Left forelimb (tissue), 1 donor: ENCODE data around the gene SLC4A3.

ENCODE experiments used
- DNase-seq: peaks from one replicate; pipeline ENCODE4 v3.0.0-alpha.2; 2018; ENCODE audit warnings: low spot score

Gene SLC4A3

DNA sequence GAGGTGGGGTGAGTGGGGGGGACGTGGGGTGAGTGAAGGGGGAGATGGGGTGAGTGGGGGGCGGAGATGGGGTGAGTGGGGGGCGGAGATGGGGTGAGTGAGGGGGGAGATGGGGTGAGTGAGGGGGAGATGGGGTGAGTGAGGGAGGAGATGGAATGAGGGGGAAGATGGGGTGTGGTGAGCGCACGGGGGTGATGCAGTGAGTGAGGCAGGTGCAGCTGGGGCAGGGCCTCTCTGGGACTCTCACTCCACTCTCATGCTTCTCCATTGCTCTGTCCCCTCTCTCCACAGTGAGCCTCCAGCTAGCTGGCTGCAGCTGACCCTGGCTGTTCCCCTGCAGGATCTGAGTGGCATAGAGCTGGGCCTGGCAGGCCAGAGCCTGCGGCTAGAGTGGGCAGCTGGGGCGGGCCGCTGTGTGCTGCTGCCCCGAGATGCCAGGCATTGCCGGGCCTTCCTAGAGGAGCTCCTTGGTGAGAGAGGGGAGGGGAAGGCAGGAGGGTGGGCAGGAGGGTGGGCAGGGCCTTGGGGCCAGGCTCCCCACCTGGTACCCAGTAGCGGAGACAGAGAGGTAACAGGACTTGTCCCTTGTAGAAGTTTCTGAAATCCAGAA, 13.9 kb upstream of the SLC4A3 start:
- DNase-seq = no peak

DNA sequence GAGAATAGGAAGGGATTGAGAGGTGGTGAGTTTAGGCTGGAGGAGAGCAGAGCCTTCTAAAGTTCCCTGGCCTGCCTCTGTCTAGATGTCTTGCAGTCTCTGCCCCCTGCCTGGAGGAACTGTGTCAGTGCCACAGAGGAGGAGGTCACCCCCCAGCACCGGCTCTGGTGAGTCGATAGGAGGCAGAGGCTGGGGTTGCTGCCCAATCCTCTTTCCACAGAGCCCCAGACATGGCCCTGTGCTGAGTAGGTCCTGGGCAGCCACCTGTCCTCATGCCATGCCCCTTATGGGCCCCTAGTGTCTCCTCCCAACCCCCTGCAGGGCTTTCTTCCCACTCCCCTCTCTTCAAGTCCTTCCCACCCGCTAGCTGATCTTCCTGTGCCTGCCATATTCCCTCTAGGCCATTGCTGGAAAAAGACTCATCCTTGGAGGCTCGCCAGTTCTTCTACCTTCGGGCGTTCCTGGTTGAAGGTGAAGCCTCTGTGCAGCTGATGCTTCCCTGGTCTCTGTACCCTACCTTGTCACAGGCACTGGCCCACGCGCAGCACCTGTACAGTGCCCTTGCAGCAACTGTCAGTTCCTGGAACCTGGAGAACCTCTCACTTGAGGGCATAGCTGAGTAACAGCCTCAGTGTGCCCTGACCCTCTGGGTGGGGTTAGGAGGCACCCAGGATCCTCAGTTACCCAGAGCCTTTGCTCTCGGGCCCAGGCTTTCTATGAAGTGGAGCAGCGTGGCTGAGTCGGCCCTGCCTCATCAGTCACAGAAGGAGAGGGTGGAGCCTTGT, 13.2 kb upstream of the SLC4A3 start:
- peak; percentile 38 for DNase-seq

DNA sequence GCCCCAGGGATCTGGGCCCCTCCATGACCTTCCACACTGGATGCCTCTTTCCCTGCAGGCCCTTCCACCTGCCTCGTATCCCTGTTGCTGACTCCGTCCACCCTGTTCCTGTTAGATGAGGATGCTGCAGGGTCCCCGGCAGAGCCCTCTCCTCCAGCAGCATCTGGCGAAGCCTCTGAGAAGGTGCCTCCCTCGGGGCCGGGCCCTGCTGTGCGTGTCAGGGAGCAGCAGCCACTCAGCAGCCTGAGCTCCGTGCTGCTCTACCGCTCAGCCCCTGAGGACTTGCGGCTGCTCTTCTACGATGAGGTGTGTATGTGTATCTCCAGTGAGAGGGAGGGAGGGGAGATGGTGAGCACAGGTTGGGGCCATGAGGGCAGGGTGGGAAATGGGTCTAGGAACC, 12.4 kb upstream of the SLC4A3 start:
- DNase-seq = no peak

DNA sequence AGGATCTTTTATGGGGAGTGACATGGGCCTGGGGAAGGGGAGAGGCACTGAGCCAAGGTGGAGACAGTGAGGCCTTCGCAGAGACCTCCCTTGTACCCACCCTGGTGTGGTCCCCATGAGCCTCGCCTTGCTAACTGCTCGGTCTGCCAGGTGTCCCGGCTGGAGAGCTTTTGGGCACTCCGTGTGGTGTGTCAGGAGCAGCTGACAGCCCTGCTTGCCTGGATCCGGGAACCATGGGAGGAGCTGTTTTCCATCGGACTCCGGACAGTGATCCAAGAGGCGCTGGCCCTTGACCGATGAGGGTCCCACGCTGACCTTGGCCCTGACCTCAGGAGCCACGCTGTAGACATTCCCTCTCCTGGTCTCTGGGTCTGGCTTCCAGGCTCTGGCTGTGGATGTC, 11.5 kb upstream of the SLC4A3 start:
- DNase-seq = peak; percentile 37

DNA sequence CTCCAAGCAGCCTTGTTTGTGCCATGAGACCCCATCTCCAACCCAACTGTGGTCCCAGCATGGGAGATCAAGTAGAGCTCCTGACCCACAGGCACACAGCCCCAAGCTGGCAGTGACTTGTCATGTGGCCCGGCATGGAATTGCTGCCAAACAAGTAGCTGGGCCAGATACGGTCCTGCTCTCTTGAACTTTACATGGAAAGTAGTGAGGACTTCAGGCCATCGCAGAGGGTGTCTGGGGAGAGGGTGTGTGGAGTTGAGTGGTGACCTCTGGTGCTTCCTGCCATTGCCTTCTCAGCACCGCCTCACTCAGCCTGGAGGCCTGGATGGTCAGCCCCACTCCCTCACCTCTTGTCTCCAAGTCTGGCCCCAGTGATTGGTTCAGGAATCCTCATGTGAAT, 10.9 kb upstream of the SLC4A3 start:
- no peak for DNase-seq

DNA sequence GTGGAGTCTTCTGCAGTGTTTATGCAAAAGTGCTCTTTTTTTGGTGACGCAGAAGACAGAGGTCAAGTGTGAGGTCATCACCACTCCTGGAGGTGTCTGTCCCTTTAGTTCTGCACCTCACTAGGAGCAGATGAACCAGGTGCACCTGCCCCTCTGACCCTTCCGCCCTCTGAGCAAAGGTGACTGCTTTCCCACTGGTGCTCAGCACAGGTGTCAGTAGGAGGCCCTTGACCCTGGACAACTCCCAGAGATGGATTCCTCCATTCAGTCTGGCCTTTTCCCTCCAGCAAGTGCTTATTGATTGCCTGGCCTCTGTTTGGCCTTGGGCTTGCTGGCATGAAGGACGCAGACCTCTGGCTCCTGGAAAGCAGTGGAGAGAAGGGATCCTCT, 8.7 kb upstream of the SLC4A3 start:
- no peak for DNase-seq

DNA sequence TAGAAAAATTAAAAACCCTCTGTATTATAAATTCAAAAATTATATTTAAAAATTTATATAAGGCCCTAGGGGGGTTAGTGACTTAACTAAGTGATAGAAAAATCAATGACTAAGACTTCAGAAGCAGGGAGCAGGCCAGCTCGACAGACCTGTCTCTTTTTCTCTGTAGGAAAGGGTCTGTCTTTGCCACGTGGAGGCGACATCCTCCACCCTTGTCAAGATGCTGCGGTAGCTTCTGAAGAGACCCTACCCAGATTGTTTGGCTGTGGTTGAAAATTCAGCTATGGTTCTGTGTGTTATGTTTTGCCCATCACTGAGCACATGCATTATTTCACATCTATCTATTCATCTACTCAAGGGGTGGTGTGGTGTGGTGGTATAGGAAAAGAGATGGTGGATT, 8.2 kb upstream of the SLC4A3 start:
- DNase-seq = no peak

DNA sequence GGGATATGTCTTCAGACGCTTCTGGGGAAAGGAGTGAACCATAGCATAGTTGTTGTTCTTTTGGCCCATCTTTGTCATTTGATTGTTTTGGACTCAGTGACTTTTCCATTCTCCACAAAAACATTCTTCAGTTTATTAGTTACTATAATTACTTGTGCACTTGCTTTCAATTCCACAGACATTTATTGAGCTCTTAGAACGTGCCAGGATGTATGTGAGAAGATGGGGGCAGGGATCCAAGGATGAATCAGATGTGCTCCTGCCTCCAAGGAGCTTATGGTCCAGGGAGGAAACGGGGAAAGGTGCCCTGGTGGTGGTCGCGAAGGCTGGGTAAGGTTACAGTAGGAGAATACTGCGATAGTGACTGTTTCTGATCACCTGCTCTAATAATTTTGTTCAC, 6.9 kb upstream of the SLC4A3 start:
- no peak for DNase-seq

DNA sequence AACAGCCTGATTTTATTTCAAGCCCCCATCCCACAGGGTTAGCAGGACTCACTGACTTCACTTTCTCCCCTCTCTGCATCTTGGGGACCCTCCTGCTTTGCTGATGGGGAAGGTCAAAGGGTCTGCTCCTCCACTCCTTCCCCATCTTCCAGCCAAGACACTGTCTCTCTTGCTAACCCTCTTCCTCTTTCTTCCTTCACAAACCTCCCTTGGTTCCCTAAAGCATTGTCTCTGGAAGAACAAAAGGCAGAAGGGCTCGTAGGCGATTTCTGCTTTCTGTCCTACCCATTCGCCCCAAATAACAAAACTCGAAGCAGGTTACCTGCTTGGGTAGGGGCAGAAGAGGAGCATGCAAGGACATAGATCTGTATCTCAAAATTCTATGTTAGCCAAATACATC, 5.5 kb upstream of the SLC4A3 start:
- DNase-seq = no peak

DNA sequence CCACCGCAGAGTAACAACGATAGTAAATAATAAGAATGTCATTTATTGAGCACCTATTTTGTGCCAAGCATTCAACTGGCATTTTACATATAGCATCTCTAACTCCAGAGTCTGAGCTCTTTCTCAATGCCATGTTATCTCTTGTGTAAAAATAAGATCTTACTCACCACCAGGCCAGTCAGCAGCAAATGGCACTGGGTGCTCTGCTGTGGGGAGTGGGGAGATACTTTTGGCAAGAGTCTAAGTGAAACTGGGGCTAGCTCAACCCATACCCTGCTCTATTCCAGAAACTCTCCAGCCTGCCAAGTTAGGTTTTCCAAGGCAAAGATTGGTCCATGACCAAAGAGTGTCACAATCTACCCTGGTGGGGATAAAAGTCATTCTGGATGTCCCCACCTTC, 5.0 kb upstream of the SLC4A3 start:
- DNase-seq = no peak

DNA sequence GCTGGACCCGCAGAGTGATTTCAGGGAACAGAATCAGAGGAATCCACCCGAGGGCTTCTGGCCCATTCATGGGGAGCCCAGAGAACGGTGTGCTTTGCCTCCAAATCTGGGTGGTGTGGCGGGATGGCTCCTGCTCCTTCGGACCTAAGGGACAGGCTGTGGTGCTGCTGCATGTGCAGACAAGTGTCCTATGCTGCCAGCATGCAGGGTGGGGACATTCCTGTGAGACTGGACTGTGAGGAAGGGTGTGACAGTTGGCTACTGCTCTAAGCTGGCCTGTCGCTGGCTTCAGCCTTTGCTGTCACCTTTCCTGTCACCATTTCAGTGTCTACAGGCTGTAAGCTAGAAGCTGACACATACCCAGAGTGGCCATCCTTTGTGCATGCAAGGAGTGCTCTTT, 2.9 kb upstream of the SLC4A3 start:
- no peak for DNase-seq

DNA sequence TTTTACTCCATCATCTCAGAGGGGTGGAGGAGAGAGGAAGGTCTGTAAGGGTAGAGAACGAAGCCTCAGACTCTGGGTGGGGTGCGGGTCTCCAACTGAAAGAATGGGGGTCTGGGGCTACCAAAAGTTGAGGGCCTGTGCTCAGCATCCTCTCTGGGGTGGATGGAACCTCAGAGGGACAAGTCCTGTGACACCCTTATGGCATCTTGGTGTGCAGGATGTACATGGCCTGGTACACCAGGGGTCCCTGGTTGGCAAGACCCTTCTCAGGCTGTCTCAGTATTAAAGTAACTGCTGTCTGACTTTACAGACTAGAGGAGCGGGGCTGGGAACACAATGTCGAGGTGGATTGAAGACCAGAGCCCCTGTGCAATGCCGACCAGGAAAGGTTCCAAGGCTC, 2.3 kb upstream of the SLC4A3 start:
- no peak for DNase-seq

DNA sequence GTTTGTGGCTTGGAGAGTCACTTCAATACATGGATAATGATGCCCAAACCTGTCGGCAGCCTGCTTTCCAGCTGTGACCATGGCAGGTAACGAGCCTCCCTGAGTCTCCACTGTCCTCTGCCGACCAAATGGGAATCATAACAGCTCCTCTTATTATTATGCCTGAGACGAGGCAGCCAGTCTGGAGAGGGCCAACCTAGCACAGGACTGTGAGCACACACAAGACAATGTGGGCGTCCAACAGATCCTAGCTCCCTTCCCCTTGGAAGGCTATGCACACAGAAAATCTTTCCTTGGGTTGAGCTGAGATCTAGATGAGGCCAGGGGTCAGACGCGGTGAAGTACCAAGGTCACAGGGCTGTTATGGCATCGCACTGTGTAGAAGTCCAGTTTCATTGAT, 890 bp upstream of the SLC4A3 start:
- DNase-seq = no peak

DNA sequence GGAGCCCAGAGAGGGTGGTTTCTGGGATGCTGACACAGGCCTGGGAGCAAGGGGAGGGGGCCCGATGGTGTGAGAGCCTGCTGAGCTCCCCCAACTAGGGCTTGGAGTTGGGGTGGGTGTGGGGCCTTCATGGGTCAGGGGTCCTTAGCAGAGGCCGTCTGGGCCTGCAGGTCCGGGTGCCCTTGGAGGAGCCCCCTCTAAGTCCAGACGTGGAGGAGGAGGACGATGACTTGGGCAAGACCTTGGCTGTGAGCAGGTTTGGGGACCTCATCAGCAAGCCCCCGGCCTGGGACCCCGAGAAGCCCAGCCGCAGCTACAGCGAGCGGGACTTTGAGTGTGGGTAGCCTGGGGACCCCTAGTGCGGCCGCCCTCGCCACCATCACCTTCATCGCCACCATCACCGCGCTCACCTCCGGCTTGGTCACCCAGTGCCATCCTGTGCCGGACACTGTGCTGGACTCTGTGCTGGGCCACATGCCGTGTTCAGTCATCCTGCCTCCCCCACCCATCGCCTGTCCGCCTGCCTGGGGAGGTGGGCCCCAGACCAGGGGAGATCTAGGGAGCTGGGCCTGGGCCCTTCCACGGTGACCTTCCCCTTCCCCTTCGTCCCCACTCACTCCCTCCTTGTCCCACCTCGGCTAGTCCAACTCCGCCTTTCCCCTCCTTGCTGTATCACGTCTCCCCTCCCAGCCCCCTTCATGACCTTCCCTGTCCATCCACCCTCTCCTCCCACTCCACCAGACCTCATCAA, 980 bp downstream of the SLC4A3 start:
- DNase-seq = no peak

DNA sequence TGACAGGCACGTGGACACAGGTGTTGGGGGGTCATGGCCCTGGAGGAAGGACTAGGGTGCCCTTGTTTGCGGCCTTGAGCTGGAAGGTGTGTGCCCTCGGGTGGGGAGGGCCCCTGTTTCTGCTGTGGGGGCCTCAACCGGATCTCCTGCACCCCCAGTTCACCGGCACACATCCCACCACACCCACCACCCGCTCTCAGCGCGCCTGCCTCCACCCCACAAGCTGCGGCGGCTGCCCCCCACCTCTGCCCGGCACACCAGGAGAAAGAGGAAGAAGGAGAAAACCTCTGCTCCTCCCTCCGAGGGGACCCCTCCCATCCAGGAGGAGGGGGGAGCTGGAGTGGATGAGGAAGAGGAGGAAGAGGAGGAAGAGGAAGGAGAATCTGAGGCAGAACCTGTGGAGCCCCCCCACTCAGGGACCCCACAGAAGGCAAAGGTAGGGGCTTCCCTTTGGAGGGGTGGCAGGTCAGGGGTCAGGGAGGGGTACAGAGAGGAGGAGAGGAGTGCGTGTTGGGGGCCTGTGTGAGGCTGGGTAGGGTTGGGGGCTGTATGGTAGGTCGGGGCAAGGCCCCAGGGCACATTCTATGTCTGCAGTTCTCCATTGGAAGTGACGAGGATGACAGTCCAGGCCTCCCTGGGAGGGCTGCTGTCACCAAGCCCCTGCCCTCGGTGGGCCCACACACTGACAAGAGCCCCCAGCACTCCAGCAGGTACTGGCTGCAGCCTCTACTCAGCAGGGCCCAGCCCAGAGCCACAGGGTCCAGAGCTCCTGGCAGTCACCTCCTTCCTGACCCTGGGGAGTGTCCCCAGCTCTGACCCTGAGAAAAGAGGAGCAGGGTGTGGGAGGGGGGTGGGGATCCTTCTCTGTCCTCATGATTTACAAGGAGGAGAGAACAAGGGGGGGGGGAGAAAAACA, 1.8 kb downstream of the SLC4A3 start:
- no peak for DNase-seq

DNA sequence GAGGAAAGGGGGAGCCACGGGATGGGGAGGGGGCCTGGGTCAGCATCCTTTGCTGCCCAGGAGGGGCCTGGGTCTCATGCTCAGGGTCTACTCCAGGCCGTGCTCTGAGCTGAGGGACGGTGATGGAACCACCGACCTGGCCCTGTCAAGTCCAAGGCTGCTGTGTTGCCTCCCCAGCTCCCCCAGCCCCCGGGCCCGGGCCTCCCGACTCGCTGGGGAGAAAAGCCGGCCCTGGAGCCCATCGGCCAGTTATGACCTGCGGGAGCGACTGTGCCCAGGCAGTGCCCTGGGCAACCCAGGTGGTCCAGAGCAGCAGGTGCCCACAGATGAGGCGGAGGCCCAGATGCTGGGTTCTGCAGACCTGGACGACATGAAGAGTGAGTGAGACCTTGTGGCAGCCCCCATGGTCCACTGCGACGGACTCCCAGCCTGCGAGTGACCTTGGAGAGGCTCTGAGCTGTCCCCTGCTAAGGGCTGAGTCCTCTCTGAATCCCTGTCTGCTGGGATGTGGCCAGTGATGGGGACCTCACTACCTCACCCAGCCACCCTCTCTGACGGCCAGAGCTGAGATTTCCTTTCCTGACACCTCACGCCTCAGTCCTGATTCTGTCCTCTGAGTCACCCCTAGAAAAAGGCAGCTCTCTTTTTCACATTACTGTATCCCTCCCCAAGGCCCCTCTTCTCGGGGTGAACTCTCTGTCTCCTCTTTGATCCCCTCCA, 2.7 kb downstream of the SLC4A3 start:
- DNase-seq = no peak

DNA sequence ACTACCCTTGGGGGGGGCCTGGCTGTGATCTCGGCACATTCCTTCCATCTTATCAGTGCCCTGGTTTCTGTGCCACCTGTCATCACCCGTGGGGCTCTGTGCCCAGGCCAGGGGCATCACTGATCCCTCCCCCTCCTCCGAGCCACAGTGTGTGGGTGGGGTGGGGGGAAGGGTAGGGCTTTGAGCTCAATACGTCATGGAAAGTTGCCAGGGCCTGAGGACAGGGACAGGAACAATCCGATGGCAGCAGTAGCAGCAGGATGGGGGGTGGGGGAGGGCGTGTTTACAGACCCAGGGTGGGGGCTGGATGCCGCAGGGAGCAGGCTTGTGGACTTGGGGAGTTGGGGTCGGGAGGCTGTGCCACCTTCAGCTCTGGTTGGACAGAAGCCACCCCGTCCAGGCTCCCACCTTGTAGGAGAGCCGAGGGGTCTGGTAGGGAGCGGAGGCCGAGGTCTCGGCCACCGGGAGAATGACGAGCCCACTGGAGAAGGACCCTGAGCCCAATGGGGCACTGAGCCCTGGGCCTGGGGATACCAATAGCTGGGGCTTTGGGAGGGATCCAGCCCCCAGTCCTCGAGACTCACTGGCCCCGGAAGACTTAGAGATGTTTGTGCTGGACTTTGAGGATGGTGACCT, 3.5 kb downstream of the SLC4A3 start:
- no peak for DNase-seq

DNA sequence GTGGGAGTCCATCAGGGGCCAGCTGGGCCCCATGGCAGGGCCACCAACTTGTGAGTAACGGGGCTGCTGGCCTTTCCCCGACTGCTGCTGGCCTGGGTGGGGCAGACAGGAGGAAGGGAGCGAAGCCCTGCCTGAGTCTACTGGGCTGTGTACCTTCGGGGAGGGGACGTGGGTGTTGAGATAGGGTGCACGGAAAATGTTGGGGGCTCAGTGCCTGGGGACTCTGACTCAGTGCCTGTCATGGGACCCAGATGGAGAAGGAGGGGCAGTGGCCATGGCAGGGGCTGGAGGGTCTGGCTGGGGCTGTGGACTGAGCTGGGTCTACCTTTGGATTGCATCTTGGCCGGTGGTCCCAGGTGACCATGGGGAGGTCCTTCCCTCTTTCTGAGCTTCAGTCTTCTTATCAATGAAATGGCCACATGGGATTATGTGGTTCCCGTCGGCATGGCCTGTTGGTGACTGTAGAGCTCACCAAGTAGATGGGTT, 4.0 kb downstream of the SLC4A3 start:
- DNase-seq = no peak

DNA sequence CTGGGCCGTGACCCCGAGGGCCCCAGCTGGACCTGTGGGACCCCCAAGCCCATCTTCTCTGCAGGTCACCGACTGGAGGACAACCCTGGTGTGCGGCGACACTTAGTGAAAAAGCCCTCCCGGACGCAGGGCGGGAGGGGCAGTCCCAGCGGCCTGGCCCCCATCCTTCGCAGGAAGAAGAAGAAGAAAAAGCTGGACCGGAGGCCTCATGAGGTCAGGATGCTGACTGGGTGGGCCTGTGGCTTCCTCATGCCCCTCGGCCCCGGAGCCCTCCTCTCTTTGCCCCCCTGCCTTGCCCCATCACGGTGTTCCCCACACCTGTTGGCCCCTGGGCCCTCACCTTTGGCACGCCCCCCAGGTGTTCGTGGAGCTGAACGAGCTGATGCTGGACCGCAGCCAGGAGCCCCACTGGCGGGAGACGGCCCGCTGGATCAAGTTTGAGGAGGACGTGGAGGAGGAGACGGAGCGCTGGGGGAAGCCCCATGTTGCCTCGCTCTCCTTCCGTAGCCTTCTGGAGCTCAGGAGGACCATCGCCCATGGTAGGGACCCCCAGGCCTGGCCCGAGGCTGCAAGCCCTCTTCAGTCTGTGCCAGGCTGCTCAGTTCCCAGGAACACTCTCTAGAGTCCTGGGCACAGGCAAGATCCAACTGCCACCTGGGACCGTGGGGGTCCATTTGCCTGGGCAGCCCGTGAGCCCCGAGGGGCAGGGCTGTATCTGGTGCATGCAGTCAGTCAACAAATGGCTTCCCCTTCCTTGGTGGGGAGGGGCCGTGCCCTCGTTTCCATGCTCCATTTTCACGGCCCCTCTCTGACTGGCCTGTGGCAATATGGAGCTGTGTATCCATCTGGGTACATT, 4.7 kb downstream of the SLC4A3 start:
- DNase-seq = peak; percentile 59

DNA sequence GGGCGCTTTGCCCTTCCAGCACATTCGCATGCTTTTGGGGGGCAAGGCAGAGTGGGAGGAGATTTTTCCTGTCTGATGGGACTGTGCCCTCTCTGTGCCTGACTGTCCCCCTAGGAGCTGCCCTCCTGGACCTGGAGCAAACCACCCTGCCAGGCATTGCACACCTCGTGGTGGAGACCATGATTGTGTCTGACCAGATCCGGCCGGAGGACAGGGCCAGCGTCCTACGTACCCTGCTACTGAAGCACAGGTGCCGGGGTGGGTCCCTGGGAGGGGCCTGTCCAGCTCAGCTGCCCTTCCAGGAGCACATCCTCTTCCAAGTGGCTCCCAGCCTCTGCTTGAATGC, 5.3 kb downstream of the SLC4A3 start:
- DNase-seq = peak; percentile 55
